ENCODE data around the gene PAPLN.
A peak's percentile ranks its signal among the peaks of the same experiment; 100 is the strongest.

Gene PAPLN

DNA sequence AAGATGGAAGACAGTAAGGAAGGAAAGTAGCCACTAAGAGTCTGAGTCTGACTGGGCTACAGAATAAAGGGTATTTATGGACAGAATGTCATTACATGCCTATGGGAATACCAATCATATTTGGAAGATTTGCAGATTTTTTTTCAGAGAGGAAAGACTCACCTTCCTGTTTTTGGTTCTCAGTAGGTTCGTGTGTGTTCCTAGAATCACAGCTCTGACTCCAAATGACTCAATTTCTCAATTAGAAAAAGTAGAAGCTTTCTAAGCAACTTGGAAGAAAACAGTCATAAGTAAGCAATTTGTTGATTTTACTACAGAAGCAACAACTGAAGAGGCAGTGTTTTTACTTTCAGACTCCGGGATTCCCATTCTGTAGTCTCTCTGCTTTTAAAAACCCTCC is 15.4 kb upstream of the PAPLN start:
- H3K27me3 ChIP-seq (ENCODE audit: insufficient read depth, low read length), result no peaks in the 10 kb centered on the region
- H4K20me1 ChIP-seq (ENCODE audit: insufficient read depth, low read length), result no peaks in the 10 kb centered on the region
- H3K4me3 ChIP-seq (ENCODE audit: low read depth, low read length, poor library complexity, severe bottlenecking), result no peak overlapping the region
- no peaks in the 10 kb centered on the region for H3K79me2 ChIP-seq (ENCODE audit: insufficient read depth, low read length)
- H3K36me3 ChIP-seq (ENCODE audit: insufficient read depth, low read length), result peaks cover 28% of the 10 kb centered on the region; the same call in 1 of the 2 replicates
- H3K27ac ChIP-seq (ENCODE audit: low read depth, low read length, poor library complexity, severe bottlenecking), result no peak overlapping the region
- no peaks in the 10 kb centered on the region for H3K9me3 ChIP-seq (ENCODE audit: low read length)
- H3K4me1 ChIP-seq (ENCODE audit: insufficient read depth, low read length, severe bottlenecking), result peaks cover 34% of the 10 kb centered on the region
- no peaks in the 10 kb centered on the region for H3F3A ChIP-seq (ENCODE audit: insufficient read depth, low read length)
- no peak overlapping the region for H2AFZ ChIP-seq (ENCODE audit: low read length)
- no peak overlapping the region for H3K4me2 ChIP-seq (ENCODE audit: low read length)
- H3K9ac ChIP-seq (ENCODE audit: low read length), result no peak overlapping the region
- TF ChIP-seq, protein P1, sequence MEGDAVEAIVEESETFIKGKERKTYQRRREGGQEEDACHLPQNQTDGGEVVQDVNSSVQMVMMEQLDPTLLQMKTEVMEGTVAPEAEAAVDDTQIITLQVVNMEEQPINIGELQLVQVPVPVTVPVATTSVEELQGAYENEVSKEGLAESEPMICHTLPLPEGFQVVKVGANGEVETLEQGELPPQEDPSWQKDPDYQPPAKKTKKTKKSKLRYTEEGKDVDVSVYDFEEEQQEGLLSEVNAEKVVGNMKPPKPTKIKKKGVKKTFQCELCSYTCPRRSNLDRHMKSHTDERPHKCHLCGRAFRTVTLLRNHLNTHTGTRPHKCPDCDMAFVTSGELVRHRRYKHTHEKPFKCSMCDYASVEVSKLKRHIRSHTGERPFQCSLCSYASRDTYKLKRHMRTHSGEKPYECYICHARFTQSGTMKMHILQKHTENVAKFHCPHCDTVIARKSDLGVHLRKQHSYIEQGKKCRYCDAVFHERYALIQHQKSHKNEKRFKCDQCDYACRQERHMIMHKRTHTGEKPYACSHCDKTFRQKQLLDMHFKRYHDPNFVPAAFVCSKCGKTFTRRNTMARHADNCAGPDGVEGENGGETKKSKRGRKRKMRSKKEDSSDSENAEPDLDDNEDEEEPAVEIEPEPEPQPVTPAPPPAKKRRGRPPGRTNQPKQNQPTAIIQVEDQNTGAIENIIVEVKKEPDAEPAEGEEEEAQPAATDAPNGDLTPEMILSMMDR (IDR thresholded peaks at IDR 0.05; ENCODE audit: low read length), result no peak
- no peak for TF ChIP-seq EZH2 (IDR thresholded peaks at IDR 0.05; ENCODE audit: borderline replicate concordance, low read length)
- H3K9me2 ChIP-seq (ENCODE audit: low read depth, low read length), result no peaks in the 10 kb centered on the region

DNA sequence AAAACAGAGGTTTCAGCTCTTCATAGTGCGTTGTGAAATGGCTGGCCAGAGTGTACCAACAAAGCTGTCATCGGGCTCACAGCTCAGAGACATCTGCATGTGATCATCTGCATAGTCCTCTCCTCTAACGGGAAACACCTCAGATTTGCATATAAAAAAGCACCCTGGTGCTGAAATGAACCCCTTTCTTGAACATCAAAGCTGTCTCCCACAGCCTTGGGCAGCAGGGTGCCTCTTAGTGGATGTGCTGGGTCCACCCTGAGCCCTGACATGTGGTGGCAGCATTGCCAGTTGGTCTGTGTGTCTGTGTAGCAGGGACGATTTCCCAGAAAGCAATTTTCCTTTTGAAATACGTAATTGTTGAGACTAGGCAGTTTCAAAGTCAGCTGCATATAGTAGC is 14.3 kb upstream of the PAPLN start:
- no peaks in the 10 kb centered on the region for H3K79me2 ChIP-seq (ENCODE audit: insufficient read depth, low read length)
- H3K36me3 ChIP-seq (ENCODE audit: insufficient read depth, low read length), result peaks cover 21% of the 10 kb centered on the region; the same call in 1 of the 2 replicates
- peak overlapping the region; percentile 44; the same call in 1 of the 2 replicates for H3K4me2 ChIP-seq (ENCODE audit: low read length)
- peak overlapping the region; percentile 69 for H3K27ac ChIP-seq (ENCODE audit: low read depth, low read length, poor library complexity, severe bottlenecking)
- H4K20me1 ChIP-seq (ENCODE audit: insufficient read depth, low read length), result no peaks in the 10 kb centered on the region
- no peak overlapping the region for H2AFZ ChIP-seq (ENCODE audit: low read length)
- H3K9ac ChIP-seq (ENCODE audit: low read length), result peak overlapping the region; percentile 25; the same call in 1 of the 2 replicates
- H3K9me2 ChIP-seq (ENCODE audit: low read depth, low read length), result no peaks in the 10 kb centered on the region
- peaks cover 34% of the 10 kb centered on the region for H3K4me1 ChIP-seq (ENCODE audit: insufficient read depth, low read length, severe bottlenecking)
- no peaks in the 10 kb centered on the region for H3K9me3 ChIP-seq (ENCODE audit: low read length)
- no peaks in the 10 kb centered on the region for H3F3A ChIP-seq (ENCODE audit: insufficient read depth, low read length)
- H3K27me3 ChIP-seq (ENCODE audit: insufficient read depth, low read length), result no peaks in the 10 kb centered on the region
- TF ChIP-seq EZH2 (IDR thresholded peaks at IDR 0.05; ENCODE audit: borderline replicate concordance, low read length), result no peak
- TF ChIP-seq, protein P1 (IDR thresholded peaks at IDR 0.05; ENCODE audit: low read length), result peak; percentile 37; the same call in 1 of the 2 replicates
- H3K4me3 ChIP-seq (ENCODE audit: low read depth, low read length, poor library complexity, severe bottlenecking), result no peak overlapping the region

GRCh38 chr14:73225496-73225895 is 11.8 kb upstream of the PAPLN start:
- Histone ChIP-seq H3K9me2 (ENCODE audit: low read depth, low read length) (no peaks in the 10 kb centered on the region), H4K20me1 (ENCODE audit: insufficient read depth, low read length) (no peaks in the 10 kb centered on the region), H3K4me2 (ENCODE audit: low read length) (no peak overlapping the region), H3K79me2 (ENCODE audit: insufficient read depth, low read length) (no peaks in the 10 kb centered on the region), H3K9me3 (ENCODE audit: low read length) (no peaks in the 10 kb centered on the region), H3K4me3 (ENCODE audit: low read depth, low read length, poor library complexity, severe bottlenecking) (no peak overlapping the region), H3K27me3 (ENCODE audit: insufficient read depth, low read length) (no peaks in the 10 kb centered on the region), H3K9ac (ENCODE audit: low read length) (no peak overlapping the region), H3F3A (ENCODE audit: insufficient read depth, low read length) (no peaks in the 10 kb centered on the region), H2AFZ (ENCODE audit: low read length) (no peak overlapping the region), H3K4me1 (ENCODE audit: insufficient read depth, low read length, severe bottlenecking) (peaks cover 34% of the 10 kb centered on the region), H3K36me3 (ENCODE audit: insufficient read depth, low read length) (no peaks in the 10 kb centered on the region), H3K27ac (ENCODE audit: low read depth, low read length, poor library complexity, severe bottlenecking) (no peak overlapping the region)
- TF ChIP-seq, protein P1 (IDR thresholded peaks at IDR 0.05; ENCODE audit: low read length), result no peak
- no peak for TF ChIP-seq EZH2 (IDR thresholded peaks at IDR 0.05; ENCODE audit: borderline replicate concordance, low read length)
